HEK293 (cell line): Measurements from ENCODE around the gene CHN2.

Source experiments
- CTCF ChIA-PET: fragments of 350-600 bp; formaldehyde crosslinking; extraction: SDS; loops from one replicate; lab custom pipeline; 2021; ENCODE audit warnings: antibody characterized with exemption; lab: Yijun Ruan, JAX
- POLR2A ChIA-PET: fragments of 300-600 bp; formaldehyde crosslinking; extraction: SDS; loops from one replicate; lab custom pipeline; 2020; ENCODE audit warnings: antibody characterized with exemption, inconsistent platforms; lab: Yijun Ruan, JAX
- H3K27ac ChIP-seq: fragments of 200-500 bp; sonication (Bioruptor generic); 2 replicates; pipeline ENCODE4 v1.5.1; 2014; ENCODE audit warnings: low read depth, low read length, control low read depth, inconsistent platforms; ENCODE audit errors: extremely low read depth
- H3K36me3 ChIP-seq, 2 experiments: fragments of 200-500 bp in 1 of 2; sonication (Bioruptor generic) in 1 of 2; 1 replicate in 1 of 2; 2 replicates in 1 of 2; pipeline ENCODE4 v1.5.1; 2014 to 2017; ENCODE audit warnings: inconsistent platforms in 2 of 2, low read length in 2 of 2; ENCODE audit not compliant: control insufficient read depth in 2 of 2, insufficient read depth in 1 of 2
- H3K4me1 ChIP-seq: fragments of 200-500 bp; sonication (Bioruptor generic); 2 replicates; pipeline ENCODE4 v1.5.1; 2014; ENCODE audit warnings: mild to moderate bottlenecking, low read length, inconsistent platforms; ENCODE audit not compliant: control insufficient read depth, insufficient read depth
- H3K4me3 ChIP-seq: 2 replicates; pipeline ENCODE4 v1.5.1; 2011; ENCODE audit warnings: low read depth, mild to moderate bottlenecking, control low read depth, low read length, moderate library complexity
- H3K9me3 ChIP-seq: fragments of 200-500 bp; sonication (Bioruptor generic); 2 replicates; pipeline ENCODE4 v1.5.1; 2014; ENCODE audit warnings: low read depth, low read length, inconsistent platforms; ENCODE audit not compliant: control insufficient read depth, insufficient read depth
- GLIS1 ChIP-seq: fragments of 450-650 bp; formaldehyde crosslinking; IDR thresholded peaks from 2 replicates; pipeline ENCODE4 v1.5.1; 2016; ENCODE audit warnings: missing biosample characterization, missing genetic modification characterization
- GLIS2 ChIP-seq: fragments of 450-650 bp; formaldehyde crosslinking; IDR thresholded peaks from 2 replicates; pipeline ENCODE4 v1.5.1; 2016; ENCODE audit warnings: missing biosample characterization, missing genetic modification characterization
- PRDM1 ChIP-seq: fragments of 450-650 bp; formaldehyde crosslinking; IDR thresholded peaks from 2 replicates; pipeline ENCODE4; 2016; ENCODE audit warnings: missing biosample characterization, missing genetic modification characterization
- SCRT1 ChIP-seq: fragments of 450-650 bp; formaldehyde crosslinking; IDR thresholded peaks from 2 replicates; pipeline ENCODE4 v1.5.1; 2016; ENCODE audit warnings: missing biosample characterization, missing genetic modification characterization, borderline replicate concordance
- SP7 ChIP-seq: fragments of 450-650 bp; formaldehyde crosslinking; IDR thresholded peaks from 2 replicates; pipeline ENCODE4 v1.5.1; 2016; ENCODE audit warnings: missing biosample characterization, missing genetic modification characterization
- ZBTB1 ChIP-seq: fragments of 450-650 bp; formaldehyde crosslinking; IDR thresholded peaks from 2 replicates; pipeline ENCODE4 v1.5.1; 2016; ENCODE audit warnings: missing biosample characterization, missing genetic modification characterization
- ZFP37 ChIP-seq: fragments of 450-650 bp; formaldehyde crosslinking; IDR thresholded peaks from 2 replicates; pipeline ENCODE4 v1.5.1; 2016; ENCODE audit warnings: missing biosample characterization, missing genetic modification characterization
- ZNF112 ChIP-seq: fragments of 450-650 bp; formaldehyde crosslinking; IDR thresholded peaks from 2 replicates; pipeline ENCODE4 v1.5.0; 2017; ENCODE audit warnings: missing biosample characterization, missing genetic modification characterization
- ZNF121 ChIP-seq: fragments of 450-650 bp; formaldehyde crosslinking; IDR thresholded peaks from 2 replicates; pipeline ENCODE4 v1.5.1; 2016; ENCODE audit warnings: missing biosample characterization, missing genetic modification characterization
- ZNF155 ChIP-seq: fragments of 450-650 bp; formaldehyde crosslinking; IDR thresholded peaks from 2 replicates; pipeline ENCODE4 v1.5.1; 2016; ENCODE audit warnings: missing biosample characterization, missing genetic modification characterization
- ZNF202 ChIP-seq: fragments of 450-650 bp; formaldehyde crosslinking; IDR thresholded peaks from 2 replicates; pipeline ENCODE4 v1.5.1; 2016; ENCODE audit warnings: missing biosample characterization, missing genetic modification characterization, borderline replicate concordance
- ZNF24 ChIP-seq: fragments of 450-650 bp; formaldehyde crosslinking; IDR thresholded peaks from 2 replicates; pipeline ENCODE4 v1.5.1; 2016; ENCODE audit warnings: missing biosample characterization, missing genetic modification characterization
- ZNF311 ChIP-seq: fragments of 450-650 bp; formaldehyde crosslinking; IDR thresholded peaks from 2 replicates; pipeline ENCODE4 v1.5.1; 2017; ENCODE audit warnings: missing biosample characterization, missing genetic modification characterization, borderline replicate concordance
- ZNF394 ChIP-seq: fragments of 450-650 bp; formaldehyde crosslinking; IDR thresholded peaks from 2 replicates; pipeline ENCODE4 v1.5.1; 2016; ENCODE audit warnings: missing biosample characterization, missing genetic modification characterization, mild to moderate bottlenecking, moderate library complexity, borderline replicate concordance
- ZNF48 ChIP-seq: fragments of 450-650 bp; formaldehyde crosslinking; IDR thresholded peaks from 2 replicates; pipeline ENCODE4 v1.5.1; 2016; ENCODE audit warnings: missing biosample characterization, missing genetic modification characterization
- ZNF514 ChIP-seq: fragments of 450-650 bp; formaldehyde crosslinking; IDR thresholded peaks from 2 replicates; pipeline ENCODE4 v1.5.1; 2016; ENCODE audit warnings: missing biosample characterization, missing genetic modification characterization
- ZNF548 ChIP-seq: fragments of 450-650 bp; formaldehyde crosslinking; IDR thresholded peaks from 2 replicates; pipeline ENCODE4 v1.5.1; 2016; ENCODE audit warnings: missing biosample characterization, missing genetic modification characterization
- ZNF549 ChIP-seq: fragments of 450-650 bp; IDR thresholded peaks from 2 replicates; pipeline ENCODE4 v1.5.1; 2018; ENCODE audit warnings: missing biosample characterization, missing genetic modification characterization, mild to moderate bottlenecking, inconsistent platforms, moderate library complexity
- ZNF561 ChIP-seq: fragments of 450-650 bp; IDR thresholded peaks from 2 replicates; pipeline ENCODE4 v1.5.1; 2018; ENCODE audit warnings: missing biosample characterization, missing genetic modification characterization, borderline replicate concordance
- ZNF629 ChIP-seq: fragments of 450-650 bp; formaldehyde crosslinking; IDR thresholded peaks from 2 replicates; pipeline ENCODE4 v1.5.1; 2017; ENCODE audit warnings: missing biosample characterization, missing genetic modification characterization
- ZNF660 ChIP-seq: fragments of 450-650 bp; IDR thresholded peaks from 2 replicates; pipeline ENCODE4 v1.5.1; 2018; ENCODE audit warnings: missing biosample characterization, mild to moderate bottlenecking, missing genetic modification characterization
- ZNF677 ChIP-seq: fragments of 450-650 bp; IDR thresholded peaks from 2 replicates; pipeline ENCODE4 v1.5.0; 2018; ENCODE audit warnings: missing biosample characterization, mild to moderate bottlenecking, missing genetic modification characterization, moderate library complexity
- ZNF792 ChIP-seq: fragments of 450-650 bp; formaldehyde crosslinking; IDR thresholded peaks from 2 replicates; pipeline ENCODE4 v1.5.1; 2016; ENCODE audit warnings: missing biosample characterization, missing genetic modification characterization
- ZSCAN16 ChIP-seq: fragments of 450-650 bp; formaldehyde crosslinking; IDR thresholded peaks from 2 replicates; pipeline ENCODE4 v1.5.1; 2016; ENCODE audit warnings: missing biosample characterization, missing genetic modification characterization
- ZSCAN30 ChIP-seq: fragments of 450-650 bp; IDR thresholded peaks from 2 replicates; pipeline ENCODE4 v1.5.1; 2018; ENCODE audit warnings: missing biosample characterization, mild to moderate bottlenecking, missing genetic modification characterization, moderate library complexity
- TF ChIP-seq, protein P1 (sequence below): fragments of 450-650 bp; formaldehyde crosslinking; IDR thresholded peaks from 2 replicates; pipeline ENCODE4 v1.5.1; 2016; ENCODE audit warnings: missing biosample characterization, missing genetic modification characterization
- TF ChIP-seq, protein P2 (sequence below): fragments of 450-650 bp; formaldehyde crosslinking; IDR thresholded peaks from 2 replicates; pipeline ENCODE4 v1.5.1; 2016; ENCODE audit warnings: missing biosample characterization, missing genetic modification characterization
- TF ChIP-seq, protein P3 (sequence below): fragments of 450-650 bp; formaldehyde crosslinking; IDR thresholded peaks from 2 replicates; pipeline ENCODE4 v1.5.1; 2016; ENCODE audit warnings: missing biosample characterization, missing genetic modification characterization
- TF ChIP-seq, protein P4 (sequence below): fragments of 450-650 bp; formaldehyde crosslinking; IDR thresholded peaks from 2 replicates; pipeline ENCODE4 v1.5.1; 2016; ENCODE audit warnings: missing biosample characterization, missing genetic modification characterization

The CHN2 gene

DNA sequence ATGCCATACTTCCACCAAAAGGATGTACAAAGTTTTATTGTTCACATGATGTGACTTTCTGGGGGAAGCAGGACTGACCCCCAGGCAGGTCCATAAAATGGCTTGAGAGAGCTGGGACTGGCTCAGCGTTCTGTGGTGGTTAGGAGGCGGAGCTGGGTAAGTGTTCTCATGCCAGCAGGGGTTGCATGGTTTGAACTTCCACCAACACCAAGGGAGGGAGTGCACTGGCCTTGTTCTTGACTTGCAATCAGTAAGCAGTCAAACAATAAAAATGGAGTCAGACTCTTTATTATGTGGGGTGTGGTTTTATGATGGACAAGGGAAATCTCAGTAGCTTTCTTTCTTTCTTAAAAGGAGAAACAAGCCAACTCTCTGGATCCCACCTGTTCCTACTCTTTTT lies 273.6 kb downstream of the CHN2 start (continued):
- TF ChIP-seq, protein P1, sequence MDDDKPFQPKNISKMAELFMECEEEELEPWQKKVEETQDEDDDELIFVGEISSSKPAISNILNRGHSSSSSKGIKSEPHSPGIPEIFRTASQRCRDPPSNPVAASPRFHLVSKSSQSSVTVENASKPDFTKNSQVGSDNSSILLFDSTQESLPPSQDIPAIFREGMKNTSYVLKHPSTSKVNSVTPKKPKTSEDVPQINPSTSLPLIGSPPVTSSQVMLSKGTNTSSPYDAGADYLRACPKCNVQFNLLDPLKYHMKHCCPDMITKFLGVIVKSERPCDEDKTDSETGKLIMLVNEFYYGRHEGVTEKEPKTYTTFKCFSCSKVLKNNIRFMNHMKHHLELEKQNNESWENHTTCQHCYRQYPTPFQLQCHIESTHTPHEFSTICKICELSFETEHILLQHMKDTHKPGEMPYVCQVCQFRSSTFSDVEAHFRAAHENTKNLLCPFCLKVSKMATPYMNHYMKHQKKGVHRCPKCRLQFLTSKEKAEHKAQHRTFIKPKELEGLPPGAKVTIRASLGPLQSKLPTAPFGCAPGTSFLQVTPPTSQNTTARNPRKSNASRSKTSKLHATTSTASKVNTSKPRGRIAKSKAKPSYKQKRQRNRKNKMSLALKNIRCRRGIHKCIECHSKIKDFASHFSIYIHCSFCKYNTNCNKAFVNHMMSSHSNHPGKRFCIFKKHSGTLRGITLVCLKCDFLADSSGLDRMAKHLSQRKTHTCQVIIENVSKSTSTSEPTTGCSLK (tag by site-specific recombination) = no peak
- TF ChIP-seq ZNF48 (tag by site-specific recombination) (no peak), ZNF155 (tag by site-specific recombination) (no peak), ZNF792 (no peak), ZNF549 (no peak), GLIS1 (tag by site-specific recombination) (no peak), ZNF629 (tag by site-specific recombination) (no peak), GLIS2 (no peak), ZNF24 (tag by site-specific recombination) (no peak), ZNF660 (tag by site-specific recombination) (no peak), ZNF561 (tag by site-specific recombination) (no peak), ZNF548 (no peak), ZBTB1 (no peak)
- TF ChIP-seq, all 188 proteins: peak for 0

DNA sequence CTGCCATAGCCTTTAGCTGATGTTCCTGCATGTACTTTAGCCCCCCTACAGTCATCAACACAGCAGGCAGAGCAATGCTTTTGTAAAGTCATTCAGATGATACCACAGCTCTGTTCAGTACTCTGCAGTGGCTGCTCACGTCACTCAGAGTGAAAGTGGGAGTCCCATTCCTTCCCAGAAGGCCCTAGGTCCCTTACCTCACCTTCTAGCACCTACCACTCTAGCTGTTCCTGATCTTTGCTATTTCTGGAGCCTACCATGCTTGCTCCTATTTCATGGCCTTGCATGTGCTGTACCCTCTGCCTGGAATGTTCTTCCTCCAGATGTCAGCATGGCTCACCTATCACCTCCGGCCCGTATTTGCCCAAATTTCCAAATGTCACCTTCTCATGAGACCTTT lies 274.7 kb downstream of the CHN2 start:
- no peak overlapping the region for H3K27ac ChIP-seq
- TF ChIP-seq SCRT1 (tag by site-specific recombination) (no peak), PRDM1 (tag by site-specific recombination) (no peak), ZSCAN16 (tag by site-specific recombination) (no peak), ZFP37 (tag by site-specific recombination) (no peak)
- TF ChIP-seq, protein P2, sequence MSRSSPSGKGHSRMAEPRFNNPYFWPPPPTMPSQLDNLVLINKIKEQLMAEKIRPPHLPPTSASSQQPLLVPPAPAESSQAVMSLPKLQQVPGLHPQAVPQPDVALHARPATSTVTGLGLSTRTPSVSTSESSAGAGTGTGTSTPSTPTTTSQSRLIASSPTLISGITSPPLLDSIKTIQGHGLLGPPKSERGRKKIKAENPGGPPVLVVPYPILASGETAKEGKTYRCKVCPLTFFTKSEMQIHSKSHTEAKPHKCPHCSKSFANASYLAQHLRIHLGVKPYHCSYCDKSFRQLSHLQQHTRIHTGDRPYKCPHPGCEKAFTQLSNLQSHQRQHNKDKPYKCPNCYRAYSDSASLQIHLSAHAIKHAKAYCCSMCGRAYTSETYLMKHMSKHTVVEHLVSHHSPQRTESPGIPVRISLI (tag by site-specific recombination) = no peak
- no peak overlapping the region for H3K4me3 ChIP-seq
- no peaks in the 10 kb centered on the region for H3K36me3 ChIP-seq
- H3K9me3 ChIP-seq = no peaks in the 10 kb centered on the region
- no peaks in the 10 kb centered on the region for H3K4me1 ChIP-seq
- CTCF ChIA-PET = no interaction called here
- POLR2A ChIA-PET = no interaction called here

DNA sequence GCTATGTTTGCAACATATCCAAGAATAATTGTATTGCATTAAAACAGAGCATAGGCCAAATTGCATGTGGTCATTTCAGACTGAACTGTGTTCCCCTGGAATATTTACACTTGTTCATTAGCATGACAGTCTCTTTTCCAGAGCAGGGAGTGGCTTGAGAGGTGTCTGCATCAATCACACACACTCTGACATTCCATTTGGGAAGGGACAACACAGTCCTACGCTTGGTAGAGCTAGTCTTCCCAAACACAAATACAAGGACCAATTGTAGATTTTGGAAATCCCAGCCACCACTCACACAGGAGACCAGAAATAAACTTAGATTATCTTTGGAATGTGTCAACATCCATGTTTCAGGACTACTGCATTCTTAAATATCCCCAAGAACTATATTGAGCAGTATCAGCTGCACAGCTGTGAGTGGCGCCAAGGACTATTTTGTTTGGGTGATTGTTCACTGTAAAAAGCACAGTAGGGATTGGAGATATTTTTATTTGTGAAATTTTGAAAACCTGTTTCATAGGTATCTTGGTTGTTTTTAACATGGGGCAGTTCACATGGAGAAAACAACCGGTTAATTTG lies 275.5 kb downstream of the CHN2 start:
- Histone ChIP-seq H3K9me3 (no peaks in the 10 kb centered on the region), H3K27ac (no peak overlapping the region), H3K4me3 (no peak overlapping the region), H3K4me1 (no peaks in the 10 kb centered on the region), H3K36me3 (no peaks in the 10 kb centered on the region)
- POLR2A ChIA-PET = no interaction called here
- CTCF ChIA-PET = no interaction called here
- no peak for TF ChIP-seq ZNF112 (tag by site-specific recombination)
- TF ChIP-seq ZNF311 (tag by site-specific recombination) = no peak
- no peak for TF ChIP-seq ZNF660 (tag by site-specific recombination)
- no peak for TF ChIP-seq ZNF677 (tag by site-specific recombination)
- TF ChIP-seq, protein P3, sequence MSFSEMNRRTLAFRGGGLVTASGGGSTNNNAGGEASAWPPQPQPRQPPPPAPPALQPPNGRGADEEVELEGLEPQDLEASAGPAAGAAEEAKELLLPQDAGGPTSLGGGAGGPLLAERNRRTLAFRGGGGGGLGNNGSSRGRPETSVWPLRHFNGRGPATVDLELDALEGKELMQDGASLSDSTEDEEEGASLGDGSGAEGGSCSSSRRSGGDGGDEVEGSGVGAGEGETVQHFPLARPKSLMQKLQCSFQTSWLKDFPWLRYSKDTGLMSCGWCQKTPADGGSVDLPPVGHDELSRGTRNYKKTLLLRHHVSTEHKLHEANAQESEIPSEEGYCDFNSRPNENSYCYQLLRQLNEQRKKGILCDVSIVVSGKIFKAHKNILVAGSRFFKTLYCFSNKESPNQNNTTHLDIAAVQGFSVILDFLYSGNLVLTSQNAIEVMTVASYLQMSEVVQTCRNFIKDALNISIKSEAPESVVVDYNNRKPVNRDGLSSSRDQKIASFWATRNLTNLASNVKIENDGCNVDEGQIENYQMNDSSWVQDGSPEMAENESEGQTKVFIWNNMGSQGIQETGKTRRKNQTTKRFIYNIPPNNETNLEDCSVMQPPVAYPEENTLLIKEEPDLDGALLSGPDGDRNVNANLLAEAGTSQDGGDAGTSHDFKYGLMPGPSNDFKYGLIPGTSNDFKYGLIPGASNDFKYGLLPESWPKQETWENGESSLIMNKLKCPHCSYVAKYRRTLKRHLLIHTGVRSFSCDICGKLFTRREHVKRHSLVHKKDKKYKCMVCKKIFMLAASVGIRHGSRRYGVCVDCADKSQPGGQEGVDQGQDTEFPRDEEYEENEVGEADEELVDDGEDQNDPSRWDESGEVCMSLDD = no peak
- no peak for TF ChIP-seq ZNF202 (tag by site-specific recombination)
- TF ChIP-seq ZNF394 (tag by site-specific recombination) = no peak
- no peak for TF ChIP-seq SP7 (tag by site-specific recombination)
- TF ChIP-seq ZNF514 (tag by site-specific recombination) = no peak
- TF ChIP-seq ZNF48 (tag by site-specific recombination) = no peak
- TF ChIP-seq, protein P4, sequence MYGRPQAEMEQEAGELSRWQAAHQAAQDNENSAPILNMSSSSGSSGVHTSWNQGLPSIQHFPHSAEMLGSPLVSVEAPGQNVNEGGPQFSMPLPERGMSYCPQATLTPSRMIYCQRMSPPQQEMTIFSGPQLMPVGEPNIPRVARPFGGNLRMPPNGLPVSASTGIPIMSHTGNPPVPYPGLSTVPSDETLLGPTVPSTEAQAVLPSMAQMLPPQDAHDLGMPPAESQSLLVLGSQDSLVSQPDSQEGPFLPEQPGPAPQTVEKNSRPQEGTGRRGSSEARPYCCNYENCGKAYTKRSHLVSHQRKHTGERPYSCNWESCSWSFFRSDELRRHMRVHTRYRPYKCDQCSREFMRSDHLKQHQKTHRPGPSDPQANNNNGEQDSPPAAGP (tag by site-specific recombination) = no peak
- no peak for TF ChIP-seq ZNF121 (tag by site-specific recombination)
- TF ChIP-seq ZFP37 (tag by site-specific recombination) = no peak
- TF ChIP-seq ZSCAN30 (tag by site-specific recombination) = no peak
